ENCODE measurements around the gene MPRIP. TPM values are rescaled to one million over a fixed set of nuclear protein-coding genes. Genes with fewer than 3 reads are reported as not detected.

MPRIP gene
- total and polyA plus RNA-seq, 7 donors = 43.2 to 113 (median 77.4) TPM

DNA sequence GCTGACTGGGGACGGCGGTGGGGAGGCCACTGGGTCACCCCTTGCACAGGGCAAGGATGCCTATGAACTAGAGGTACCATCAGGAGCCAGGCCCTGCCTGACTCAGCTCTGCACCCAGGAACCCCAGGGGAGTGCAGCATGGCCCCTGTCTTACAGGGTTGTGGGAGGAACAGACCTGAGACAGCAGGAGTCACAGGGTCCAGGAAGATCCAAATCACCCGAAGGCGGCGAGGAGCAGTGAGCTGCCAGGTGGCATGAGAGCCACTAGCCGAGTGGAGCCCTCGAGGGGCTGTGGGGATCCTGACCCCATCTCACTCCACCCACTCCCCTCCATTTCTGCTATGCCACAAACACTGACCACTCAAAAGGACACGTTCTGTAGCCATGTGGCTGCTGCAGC, 133.1 kb downstream of the MPRIP start:
- H3K27ac ChIP-seq = no peak overlapping the region
- WGBS, 2 donors = 95 to 96% methylated on average over 8 of the region's 8 CpGs

DNA sequence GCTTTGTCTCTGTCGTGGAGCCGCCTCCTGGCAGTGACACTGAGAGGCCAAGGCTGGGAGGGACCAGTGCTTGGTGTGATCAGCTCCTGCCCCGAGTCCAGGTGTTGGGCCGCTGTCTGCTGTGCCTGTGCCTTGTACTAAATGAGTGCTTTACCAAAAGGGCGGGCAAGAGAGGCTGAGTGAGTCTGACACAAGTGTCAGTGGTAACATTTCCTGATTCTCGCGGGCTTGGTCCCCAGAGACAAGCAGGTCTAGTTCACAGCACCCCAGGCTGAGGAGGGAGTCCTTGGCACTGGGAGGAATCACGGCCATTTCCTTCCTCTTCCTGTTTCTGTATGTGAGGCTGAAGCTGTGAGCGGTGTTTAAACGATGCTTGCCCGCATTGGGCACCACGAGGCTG, 133.7 kb downstream of the MPRIP start:
- no peaks in the 10 kb centered on the region for H3K9me3 ChIP-seq
- no peak overlapping the region for H3K4me3 ChIP-seq
- 66 to 87% methylated on average over 12 of the region's 12 CpGs for WGBS, 2 donors
- intact Hi-C loops (cut with DNase I) = no loop called here
- no peak overlapping the region for H3K27ac ChIP-seq
- H3K27me3 ChIP-seq = no peaks in the 10 kb centered on the region
- TF ChIP-seq POLR2AphosphoS5 (IDR thresholded peaks at IDR 0.05) (no peak), POLR2A (IDR thresholded peaks at IDR 0.05) (no peak), EP300 (IDR thresholded peaks at IDR 0.05) (no peak)
- TF ChIP-seq, protein P1, sequence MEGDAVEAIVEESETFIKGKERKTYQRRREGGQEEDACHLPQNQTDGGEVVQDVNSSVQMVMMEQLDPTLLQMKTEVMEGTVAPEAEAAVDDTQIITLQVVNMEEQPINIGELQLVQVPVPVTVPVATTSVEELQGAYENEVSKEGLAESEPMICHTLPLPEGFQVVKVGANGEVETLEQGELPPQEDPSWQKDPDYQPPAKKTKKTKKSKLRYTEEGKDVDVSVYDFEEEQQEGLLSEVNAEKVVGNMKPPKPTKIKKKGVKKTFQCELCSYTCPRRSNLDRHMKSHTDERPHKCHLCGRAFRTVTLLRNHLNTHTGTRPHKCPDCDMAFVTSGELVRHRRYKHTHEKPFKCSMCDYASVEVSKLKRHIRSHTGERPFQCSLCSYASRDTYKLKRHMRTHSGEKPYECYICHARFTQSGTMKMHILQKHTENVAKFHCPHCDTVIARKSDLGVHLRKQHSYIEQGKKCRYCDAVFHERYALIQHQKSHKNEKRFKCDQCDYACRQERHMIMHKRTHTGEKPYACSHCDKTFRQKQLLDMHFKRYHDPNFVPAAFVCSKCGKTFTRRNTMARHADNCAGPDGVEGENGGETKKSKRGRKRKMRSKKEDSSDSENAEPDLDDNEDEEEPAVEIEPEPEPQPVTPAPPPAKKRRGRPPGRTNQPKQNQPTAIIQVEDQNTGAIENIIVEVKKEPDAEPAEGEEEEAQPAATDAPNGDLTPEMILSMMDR (IDR thresholded peaks at IDR 0.05) = no peak
- DNase-seq = no peak
- H3K36me3 ChIP-seq = peaks cover 72 to 98% (median 82%) of the 10 kb centered on the region in 4 donors
- H3K4me1 ChIP-seq = no peaks in the 10 kb centered on the region

More for the DNA sequence above, 133.1 kb downstream of the MPRIP start:
- TF ChIP-seq POLR2A (IDR thresholded peaks at IDR 0.05) (no peak), EP300 (IDR thresholded peaks at IDR 0.05) (no peak), POLR2AphosphoS5 (IDR thresholded peaks at IDR 0.05) (no peak)
- TF ChIP-seq, protein P1 (IDR thresholded peaks at IDR 0.05) = no peak
- Histone ChIP-seq H3K36me3 (peaks cover 68 to 98% (median 76%) of the 10 kb centered on the region in 4 donors), H3K27me3 (no peaks in the 10 kb centered on the region), H3K4me1 (no peaks in the 10 kb centered on the region), H3K4me3 (no peak overlapping the region), H3K9me3 (no peaks in the 10 kb centered on the region)
- intact Hi-C loops (cut with DNase I) = no loop called here
- no peak for DNase-seq

DNA sequence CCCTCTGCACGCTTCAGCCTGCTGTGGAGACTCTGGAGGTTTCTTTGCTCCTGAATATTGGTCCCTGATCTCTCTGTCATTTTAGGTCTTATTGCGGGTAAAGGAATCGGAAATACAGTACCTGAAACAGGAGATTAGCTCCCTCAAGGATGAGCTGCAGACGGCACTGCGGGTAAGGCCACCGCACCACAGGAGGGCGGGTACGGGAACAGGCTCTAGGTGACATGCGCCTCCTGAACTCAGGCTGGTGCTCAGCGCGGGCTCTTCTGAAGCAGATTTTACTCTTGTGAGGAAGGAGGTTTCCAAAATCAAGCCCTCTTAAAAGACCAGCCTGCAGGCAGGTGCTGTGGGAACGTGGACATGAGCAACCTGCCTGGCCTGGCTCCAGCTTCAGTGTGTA, 134.1 kb downstream of the MPRIP start:
- intact Hi-C loops (cut with DNase I) = no loop called here
- DNase-seq = no peak
- no peaks in the 10 kb centered on the region for H3K27me3 ChIP-seq
- no peak overlapping the region for H3K4me3 ChIP-seq
- H3K9me3 ChIP-seq = no peaks in the 10 kb centered on the region
- no peak overlapping the region for H3K27ac ChIP-seq
- no peak for TF ChIP-seq POLR2AphosphoS5 (IDR thresholded peaks at IDR 0.05)
- TF ChIP-seq, protein P1 (IDR thresholded peaks at IDR 0.05) = no peak
- H3K4me1 ChIP-seq = no peaks in the 10 kb centered on the region
- peaks cover 72 to 100% (median 84%) of the 10 kb centered on the region in 4 donors for H3K36me3 ChIP-seq
- 90 to 96% methylated on average over 12 of the region's 12 CpGs for WGBS, 2 donors

DNA sequence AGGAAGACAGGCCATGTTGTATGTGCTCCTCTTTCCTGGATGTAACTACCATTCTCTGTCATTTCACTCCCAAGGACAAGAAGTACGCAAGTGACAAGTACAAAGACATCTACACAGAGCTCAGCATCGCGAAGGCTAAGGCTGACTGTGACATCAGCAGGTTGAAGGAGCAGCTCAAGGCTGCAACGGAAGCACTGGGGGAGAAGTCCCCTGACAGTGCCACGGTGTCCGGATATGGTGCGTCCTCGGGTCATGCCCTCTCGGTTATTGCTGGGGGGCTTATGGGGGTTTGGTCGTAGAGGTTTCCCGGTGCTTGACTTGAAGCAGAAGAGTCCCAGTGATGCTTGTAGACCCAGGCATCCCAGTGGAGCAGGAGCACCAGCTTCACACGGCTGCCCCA, 134.9 kb downstream of the MPRIP start:
- Histone ChIP-seq H3K9me3 (no peaks in the 10 kb centered on the region), H3K36me3 (peaks cover 69 to 100% (median 84%) of the 10 kb centered on the region in 4 donors), H3K4me1 (no peaks in the 10 kb centered on the region), H3K27ac (no peak overlapping the region), H3K27me3 (no peaks in the 10 kb centered on the region), H3K4me3 (no peak overlapping the region)
- 94 to 95% methylated on average over 12 of the region's 12 CpGs for WGBS, 2 donors
- intact Hi-C loops (cut with DNase I) = no loop called here
- TF ChIP-seq, protein P1 (IDR thresholded peaks at IDR 0.05) = no peak
- no peak for TF ChIP-seq EP300 (IDR thresholded peaks at IDR 0.05)
- TF ChIP-seq POLR2A (IDR thresholded peaks at IDR 0.05) = no peak
- TF ChIP-seq POLR2AphosphoS5 (IDR thresholded peaks at IDR 0.05) = no peak
- no peak for DNase-seq

DNA sequence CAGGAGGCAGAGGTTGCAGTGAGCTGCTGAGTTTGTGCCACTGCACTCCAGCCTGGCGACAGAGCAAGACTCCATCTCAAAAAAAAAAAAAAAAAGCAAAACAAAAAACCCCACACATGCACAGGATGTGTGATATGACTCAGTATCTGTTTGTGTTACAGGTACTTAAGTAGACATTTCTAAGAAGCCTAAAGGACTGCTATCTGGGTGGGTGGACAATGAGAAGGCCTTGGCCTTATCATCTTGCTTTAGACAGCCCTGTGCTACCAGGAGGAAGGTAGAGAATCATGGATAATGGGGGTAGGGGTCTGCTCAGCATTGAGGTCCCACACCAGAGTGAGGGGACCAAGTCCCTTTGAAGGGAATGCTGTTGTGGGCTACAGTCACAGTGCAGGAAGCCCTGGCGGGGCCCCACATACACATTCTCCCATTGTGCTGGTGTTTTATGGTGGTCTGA, 137.1 kb downstream of the MPRIP start:
- intact Hi-C loops (cut with DNase I) = no loop called here
- WGBS, 2 donors = 75 to 88% methylated on average over 2 of the region's 2 CpGs
- no peak overlapping the region for H3K27ac ChIP-seq
- no peaks in the 10 kb centered on the region for H3K27me3 ChIP-seq
- no peak for DNase-seq
- TF ChIP-seq, protein P1 (IDR thresholded peaks at IDR 0.05) = no peak
- TF ChIP-seq POLR2A (IDR thresholded peaks at IDR 0.05) (no peak), POLR2AphosphoS5 (IDR thresholded peaks at IDR 0.05) (no peak), EP300 (IDR thresholded peaks at IDR 0.05) (no peak)
- no peaks in the 10 kb centered on the region for H3K9me3 ChIP-seq
- H3K36me3 ChIP-seq = peaks cover 53 to 99% (median 67%) of the 10 kb centered on the region in 4 donors
- no peak overlapping the region for H3K4me3 ChIP-seq
- H3K4me1 ChIP-seq = no peaks in the 10 kb centered on the region

All from sigmoid colon (tissue), 7 donors.